Stimulated activated CD4-positive, alpha-beta T cell treated with anti-CD3 and anti-CD28 coated beads, Interleukin-15, amount 100 ng/mL, for 1 hour (primary cell): Measurements from ENCODE around the gene ACVRL1.
"Not testable (repeated sequence)": the region's sequence is repeated elsewhere in the genome, so short reads cannot be mapped to it uniquely, and the experiment has no call there.

Source experiments
- DNase-seq, 2 donors: peaks; one replicate each; pipeline ENCODE4 v3.0.0-alpha.2; 2020; ENCODE audit warnings: low read depth in 1 of 2, low spot score in 1 of 2

The ACVRL1 gene

DNA sequence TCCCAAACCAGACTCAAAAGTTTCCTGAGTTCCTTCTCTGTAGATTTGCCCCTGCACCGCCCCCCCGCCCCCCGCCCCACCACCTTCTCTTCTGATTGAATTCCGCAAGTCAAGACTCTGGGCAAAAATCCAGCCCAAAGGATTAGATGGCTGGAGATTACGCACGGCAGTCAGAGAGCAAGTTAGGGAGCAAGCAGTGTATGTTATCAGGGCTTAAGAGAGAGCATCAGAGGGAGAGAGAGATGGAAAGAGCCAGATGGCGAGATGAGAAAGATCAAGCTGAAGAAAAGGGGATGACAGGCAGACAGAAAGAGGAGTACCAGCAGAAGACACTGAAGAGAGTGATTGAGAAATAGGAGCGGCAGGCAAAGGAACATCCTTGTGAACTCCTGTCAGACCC lies 33.3 kb upstream of the ACVRL1 start:
- DNase-seq = no peak

GRCh38 chr12:51874486-51874885 lies 32.8 kb upstream of the ACVRL1 start:
- DNase-seq = no peak

- DNase-seq = no peak
These were observed 28.2 kb upstream of the ACVRL1 start for GRCh38 chr12:51879102-51879501.

DNA sequence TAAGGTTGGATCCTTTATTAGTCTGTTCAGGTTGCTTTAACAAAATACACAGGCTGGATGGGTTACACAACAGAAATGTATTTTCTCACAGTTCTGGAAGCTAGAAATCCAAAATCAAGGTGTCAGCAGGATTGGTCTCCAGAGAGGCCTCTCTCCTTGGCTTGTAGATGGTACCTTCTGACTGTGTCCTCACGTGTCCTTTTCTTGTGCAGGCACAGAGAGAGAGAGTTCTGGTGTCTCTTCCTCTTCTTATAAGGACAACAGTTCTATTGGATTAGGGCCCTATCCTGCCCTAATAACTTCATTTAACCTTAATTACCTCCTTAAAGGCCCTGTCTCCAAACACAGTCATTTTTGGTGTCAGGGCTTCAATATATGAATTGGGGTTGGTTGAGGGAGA lies 24.0 kb upstream of the ACVRL1 start:
- no peak for DNase-seq

- no peak for DNase-seq
These were observed 23.2 kb upstream of the ACVRL1 start for GRCh38 chr12:51883998-51884675.

DNA sequence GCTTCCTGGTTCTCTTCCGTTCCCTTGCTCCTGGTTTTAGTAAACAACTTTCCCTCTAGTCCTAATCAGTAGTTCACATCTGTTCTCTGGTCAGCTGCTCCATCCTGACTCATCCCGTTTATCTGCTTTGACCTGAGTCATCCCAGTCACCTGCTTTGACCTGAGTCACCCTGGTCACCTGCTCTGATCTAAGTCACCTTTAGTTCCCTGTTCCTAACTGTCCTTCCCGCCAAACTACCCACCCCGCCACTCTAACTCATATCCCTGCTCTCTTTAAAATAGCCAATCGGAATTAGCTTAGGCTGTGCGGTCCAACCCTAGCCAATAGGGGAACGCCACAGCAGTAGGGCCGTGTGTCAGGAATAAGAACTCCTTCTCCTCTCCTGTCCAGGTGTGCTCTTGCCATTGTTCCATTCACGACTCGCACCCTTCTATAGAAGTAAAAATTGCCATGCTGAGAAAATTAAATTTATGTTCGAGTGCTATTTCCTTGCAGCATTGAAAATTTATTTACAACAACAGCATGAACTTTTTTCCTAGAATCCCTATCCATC lies 22.6 kb upstream of the ACVRL1 start:
- DNase-seq = no peak

- DNase-seq = not testable (repeated sequence)
These were observed 21.8 kb upstream of the ACVRL1 start for GRCh38 chr12:51885294-51886020.

GRCh38 chr12:51886021-51886710 lies 21.1 kb upstream of the ACVRL1 start:
- DNase-seq = no peak

DNA sequence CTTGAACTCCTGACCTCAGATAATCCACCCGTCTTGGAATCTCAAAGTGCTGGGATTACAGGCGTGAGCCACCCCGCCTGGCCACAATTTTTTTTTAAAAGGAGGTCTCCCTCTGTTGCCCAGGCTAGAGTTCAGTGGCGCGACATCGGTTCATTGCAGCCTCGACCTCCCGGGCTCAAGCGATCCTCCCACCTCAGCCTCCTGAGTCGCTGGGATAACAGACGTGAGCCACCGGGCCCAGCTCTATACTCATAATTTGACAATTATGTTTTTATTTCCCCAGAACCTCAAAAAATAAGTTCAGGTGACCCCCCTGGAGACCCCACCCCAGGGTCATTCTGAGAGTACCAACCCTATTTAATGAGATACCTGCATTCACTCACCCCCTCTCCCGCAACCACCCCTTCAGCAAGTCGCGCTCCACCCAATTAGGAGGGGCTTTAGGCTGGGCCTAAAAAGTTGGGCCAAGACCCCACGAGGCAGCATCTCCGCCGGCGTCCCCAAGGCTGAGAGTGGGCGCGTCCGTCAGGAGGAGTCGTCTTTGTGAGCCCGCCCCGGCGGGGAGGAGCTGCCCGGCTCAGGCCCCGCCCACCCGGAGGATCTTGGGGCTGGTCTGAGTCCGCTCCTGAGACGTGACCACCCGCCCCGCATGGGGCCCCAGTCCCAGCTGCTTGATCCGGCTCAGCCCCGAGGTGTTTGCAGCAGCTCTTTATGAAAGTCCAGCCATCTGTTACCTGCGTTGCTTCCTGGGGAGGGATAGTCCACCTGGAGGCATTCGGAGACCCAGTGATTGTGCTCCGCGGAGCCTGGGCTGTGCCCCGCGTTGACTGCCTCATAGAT lies 19.6 kb upstream of the ACVRL1 start, which contains the start of gene ANKRD33:
ANKRD33 (plus strand) TSS at position 628 of the 840 bp plus-strand sequence; CDS start at position 712, 84 bp downstream.
- DNase-seq = no peak

DNA sequence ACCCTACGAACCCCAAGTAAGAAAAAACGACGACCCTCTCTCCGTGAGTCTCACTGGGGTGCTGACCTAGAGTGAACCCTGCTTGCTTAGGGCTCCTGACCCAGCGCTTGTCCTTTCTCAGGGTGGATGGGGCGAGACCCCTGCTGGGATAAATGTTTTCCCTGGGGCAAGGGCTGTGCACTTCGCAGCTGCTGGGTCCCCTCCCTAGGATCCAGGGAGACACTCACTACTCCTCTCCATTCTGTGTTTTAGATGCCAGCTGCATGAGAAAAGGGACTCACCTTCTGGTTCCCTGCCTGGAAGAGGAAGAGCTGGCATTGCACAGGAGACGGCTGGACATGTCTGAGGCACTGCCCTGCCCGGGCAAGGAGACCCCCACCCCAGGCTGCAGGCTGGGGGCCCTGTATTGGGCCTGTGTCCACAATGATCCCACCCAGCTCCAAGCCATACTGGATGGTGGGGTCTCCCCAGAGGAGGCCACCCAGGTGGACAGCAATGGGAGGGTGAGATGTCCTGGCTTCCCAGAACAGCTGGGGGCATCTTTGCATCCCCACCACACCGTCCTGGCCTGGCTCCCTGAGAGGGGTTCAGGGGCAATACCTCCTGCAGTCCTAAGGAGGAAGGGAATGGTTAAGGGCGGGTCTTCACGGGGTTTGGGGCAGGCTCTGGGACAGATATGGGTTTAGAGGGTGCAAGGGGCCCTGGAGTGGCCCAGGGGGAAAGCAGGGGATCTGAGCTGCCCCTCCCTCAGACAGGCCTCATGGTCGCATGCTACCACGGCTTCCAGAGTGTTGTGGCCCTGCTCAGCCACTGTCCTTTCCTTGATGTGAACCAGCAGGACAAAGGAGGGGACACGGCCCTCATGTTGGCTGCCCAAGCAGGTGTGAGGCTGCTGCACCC lies 18.7 kb upstream of the ACVRL1 start:
- no peak for DNase-seq

- DNase-seq = no peak
These were observed 17.8 kb upstream of the ACVRL1 start for GRCh38 chr12:51889216-51890132.

DNA sequence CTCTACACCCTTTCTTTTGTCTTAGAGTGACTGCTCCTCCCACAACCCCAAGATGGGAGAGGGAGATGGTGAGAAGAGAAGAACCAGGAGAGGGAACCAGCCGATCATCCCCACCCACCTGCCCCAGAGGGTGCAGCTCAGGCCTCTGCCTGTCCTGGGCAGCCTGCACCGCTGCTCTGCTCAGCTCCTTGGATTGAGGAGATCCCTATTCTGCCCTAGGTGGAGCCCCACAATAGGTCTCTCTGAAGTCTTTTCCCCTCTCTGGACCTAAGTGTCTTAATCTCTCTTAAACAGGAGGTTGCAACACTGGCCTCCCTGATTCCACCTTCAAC lies 17.2 kb upstream of the ACVRL1 start:
- no peak for DNase-seq

DNA sequence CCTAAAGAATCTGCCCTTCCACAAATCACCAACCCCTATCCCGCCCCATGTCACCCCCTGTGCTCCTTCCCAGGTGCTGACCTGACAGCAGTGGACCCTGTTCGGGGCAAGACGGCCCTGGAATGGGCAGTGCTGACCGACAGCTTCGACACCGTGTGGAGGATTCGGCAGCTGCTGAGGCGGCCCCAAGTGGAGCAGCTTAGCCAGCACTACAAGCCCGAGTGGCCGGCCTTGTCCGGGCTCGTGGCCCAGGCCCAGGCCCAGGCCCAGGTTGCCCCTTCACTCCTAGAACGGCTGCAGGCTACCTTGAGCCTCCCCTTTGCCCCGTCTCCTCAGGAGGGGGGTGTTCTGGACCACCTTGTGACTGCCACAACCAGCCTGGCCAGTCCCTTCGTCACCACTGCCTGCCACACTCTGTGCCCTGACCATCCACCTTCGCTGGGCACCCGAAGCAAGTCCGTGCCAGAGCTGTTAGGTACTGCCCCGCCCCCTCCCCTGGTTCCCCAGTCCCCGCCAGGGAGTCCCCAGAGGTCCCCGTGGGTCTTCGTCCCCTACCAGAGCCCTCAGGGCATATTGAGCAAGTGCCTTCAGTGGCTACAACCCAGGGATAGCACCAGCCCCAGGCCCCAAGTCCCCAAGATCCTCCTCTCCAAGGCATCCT lies 16.7 kb upstream of the ACVRL1 start:
- DNase-seq = no peak

GRCh38 chr12:51891843-51892242 lies 15.5 kb upstream of the ACVRL1 start:
- no peak for DNase-seq

DNA sequence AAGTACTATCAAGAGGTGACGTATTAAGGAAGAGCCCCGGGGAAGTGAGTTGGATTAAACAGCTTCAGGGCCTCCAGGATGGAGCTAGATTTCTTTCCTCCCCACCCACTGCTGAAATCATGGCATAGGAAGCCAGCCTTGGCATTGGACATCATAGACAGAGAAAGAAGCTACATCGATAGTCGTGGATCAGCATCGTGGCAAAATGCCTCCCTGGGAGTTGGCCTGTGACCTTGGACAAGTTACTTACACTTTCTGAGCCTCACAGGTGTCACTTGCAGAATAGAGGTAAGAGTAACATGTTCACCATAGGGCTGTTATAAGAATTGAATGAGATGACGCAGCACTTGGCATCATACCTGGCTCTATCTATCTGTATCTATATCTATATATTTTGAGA lies 13.5 kb upstream of the ACVRL1 start:
- no peak for DNase-seq

DNA sequence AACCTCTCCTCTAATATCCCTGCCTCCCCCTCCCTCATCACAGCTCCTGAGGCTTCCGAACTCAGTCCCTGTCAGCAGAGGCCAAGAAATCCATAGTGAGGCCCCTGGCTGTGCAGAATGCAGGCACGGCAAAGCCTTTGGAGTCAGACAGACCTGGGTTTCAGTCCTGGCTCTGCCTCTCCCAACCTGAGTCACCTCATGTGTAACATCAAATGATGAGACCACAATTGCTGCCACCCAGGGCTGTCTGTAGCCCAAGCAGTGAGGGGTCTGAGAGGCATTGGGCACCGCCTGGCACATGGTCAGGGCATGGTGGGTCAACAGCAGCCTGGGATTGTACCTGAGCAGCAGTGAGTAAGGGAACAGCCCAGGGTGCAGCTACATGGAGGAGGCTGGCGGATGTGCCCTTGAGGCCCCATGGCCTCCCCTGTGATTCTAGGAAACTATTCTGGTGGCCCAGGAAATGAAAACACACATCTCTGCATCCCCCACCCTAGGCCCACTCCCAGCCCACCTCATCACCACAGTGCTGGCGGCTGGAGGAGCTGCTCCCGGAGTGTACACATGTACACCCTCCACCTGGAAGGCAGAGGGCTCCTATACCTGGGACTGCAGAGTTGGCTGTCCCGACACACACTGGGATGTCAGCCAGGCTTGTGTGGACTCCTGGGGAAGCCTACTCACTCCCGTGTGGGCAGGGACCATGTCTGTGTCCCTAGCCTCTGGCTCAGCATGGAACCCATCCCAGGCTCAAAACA lies 11.7 kb upstream of the ACVRL1 start:
- no peak for DNase-seq

GRCh38 chr12:51896236-51896635 lies 11.1 kb upstream of the ACVRL1 start:
- no peak for DNase-seq

DNA sequence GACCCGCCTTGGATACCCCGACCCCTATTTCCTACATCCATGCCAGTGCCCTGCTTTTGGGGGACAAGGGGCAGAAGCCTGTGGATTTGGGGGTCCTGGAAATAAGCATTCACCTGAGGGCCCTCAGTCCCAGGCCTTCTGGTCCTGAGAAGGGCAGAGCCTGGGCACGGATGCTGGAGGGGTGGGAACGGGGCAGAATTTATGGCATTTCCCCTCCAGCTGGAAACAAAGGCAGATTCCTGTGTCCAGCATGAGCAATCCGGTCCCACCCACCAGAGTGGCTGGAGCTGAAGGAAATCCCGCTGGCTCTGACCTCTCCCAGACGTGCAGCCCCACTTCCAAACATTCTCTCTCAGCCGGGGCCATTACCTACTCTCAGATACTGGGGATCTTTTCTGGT lies 10.1 kb upstream of the ACVRL1 start:
- no peak for DNase-seq
